A549 (cell line): ENCODE measurements around the gene PITPNM1. TPM values are rescaled to one million over a fixed set of nuclear protein-coding genes. Genes with fewer than 3 reads are reported as not detected.
A peak's percentile ranks its signal among the peaks of the same experiment; 100 is the strongest.

Source experiments
- ATAC-seq, 2 experiments: fragments of 200-7000 bp in 1 of 2; fragments of >200 bp in 1 of 2; cut with Nextera tagmentation in 1 of 2; cut with Tn5 transposase in 1 of 2; 3 replicates each; pipeline versions ENCODE4 v1.8.0 to v1.9.1; 2018 to 2020; ENCODE audit warnings: mild to moderate bottlenecking in 1 of 2, moderate library complexity in 1 of 2
- CTCF ChIA-PET: fragments of 300-600 bp; sonication (Branson Sonifier 250); formaldehyde crosslinking; extraction: SDS; loops from one replicate; lab custom pipeline; 2021; ENCODE audit warnings: antibody characterized with exemption, inconsistent platforms; lab: Yijun Ruan, JAX
- POLR2A ChIA-PET: fragments of 350-600 bp; formaldehyde crosslinking; extraction: SDS; loops from one replicate; lab custom pipeline; 2021; ENCODE audit warnings: antibody characterized with exemption, inconsistent platforms; lab: Yijun Ruan, JAX
- DNase-seq, 2 experiments: peaks; one replicate each; pipeline versions ENCODE4 v3.0.0 to v3.0.0-alpha.2; 2011 to 2016; ENCODE audit warnings: low read depth in 1 of 2, low spot score in 1 of 2
- FAIRE-seq: peaks from 2 replicates; lab custom pipeline; 2011; peaks lifted over from hg19 to GRCh38; lab: Jason Lieb, UNC
- H3K27ac ChIP-seq, 2 experiments: fragments of >200 bp; sonication (Bioruptor Twin); formaldehyde crosslinking; 3 replicates each; pipeline ENCODE4 v1.5.1; 2016 to 2017
- H3K4me1 ChIP-seq: fragments of >200 bp; sonication (Bioruptor Twin); formaldehyde crosslinking; 3 replicates; pipeline ENCODE4 v1.6.1; 2016
- H3K4me2 ChIP-seq: fragments of >200 bp; sonication (Bioruptor Twin); formaldehyde crosslinking; 3 replicates; pipeline ENCODE4 v1.6.1; 2016
- H3K4me3 ChIP-seq: fragments of >200 bp; sonication (Bioruptor Twin); formaldehyde crosslinking; 3 replicates; pipeline ENCODE4 v1.5.1; 2016
- H3K9me3 ChIP-seq: fragments of >200 bp; sonication (Bioruptor Twin); formaldehyde crosslinking; 3 replicates; pipeline ENCODE4 v1.6.1; 2016
- CTCF ChIP-seq: fragments of >200 bp; sonication (Bioruptor Twin); formaldehyde crosslinking; IDR thresholded peaks from 3 replicates; pipeline ENCODE4 v1.5.1; 2016
- ESRRA ChIP-seq: fragments of 150-350 bp; IDR thresholded peaks from 2 replicates; pipeline ENCODE4 v1.6.1; 2014; ENCODE audit warnings: mild to moderate bottlenecking, low read length, borderline replicate concordance
- HEYL ChIP-seq: fragments of 250-450 bp; sonication (Bioruptor Pico); IDR thresholded peaks from 2 replicates; pipeline ENCODE4 v1.8.0; 2021; ENCODE audit warnings: mild to moderate bottlenecking, moderate library complexity
- HOXB13 ChIP-seq: fragments of 250-450 bp; sonication (Bioruptor Pico); IDR thresholded peaks from 2 replicates; pipeline ENCODE4 v1.5.0; 2020; ENCODE audit warnings: low read depth, mild to moderate bottlenecking, moderate library complexity
- MAZ ChIP-seq: fragments of 150-350 bp; IDR thresholded peaks from 2 replicates; pipeline ENCODE4 v1.6.1; 2014; ENCODE audit warnings: antibody characterized with exemption, low read depth, low read length, borderline replicate concordance
- NFE2L2 ChIP-seq: fragments of 150-350 bp; conservative IDR thresholded peaks from 2 replicates; pipeline ENCODE4 v1.6.1; 2014; ENCODE audit warnings: low read length
- POLR2AphosphoS2 ChIP-seq: conservative IDR thresholded peaks from 2 replicates; pipeline ENCODE4 v1.6.1; 2012; ENCODE audit warnings: low read length, improper control_type of control experiment, inconsistent platforms
- SREBF2 ChIP-seq: fragments of 450-650 bp; IDR thresholded peaks from 2 replicates; pipeline ENCODE4 v1.6.1; 2014; ENCODE audit warnings: mild to moderate bottlenecking, moderate library complexity
- ZSCAN20 ChIP-seq: fragments of 250-450 bp; sonication (Bioruptor Pico); IDR thresholded peaks from 2 replicates; pipeline ENCODE4 v1.8.0; 2022; ENCODE audit warnings: mild to moderate bottlenecking, moderate library complexity
- WGBS: methylation state at CpG from one replicate; pipeline ENCODE4 v1.1.6; 2017; ENCODE audit errors: missing lambda C conversion rate; 5-methylcytosine and 5-hydroxymethylcytosine counted together
- polyA plus RNA-seq, 4 experiments: library from polyadenylated mRNA; depleted of rRNA in 3 of 4; stranded (reverse); fragments of >200 nt; fragmentation: RNase III in 1 of 4; extraction: RNeasy Plus Mini Kit Qiagen cat#74134 plus additional on column Dnase treatment in 1 of 4; gene quantifications; 2 replicates in 3 of 4; 3 replicates in 1 of 4; pipeline ENCODE4 v1.2.3, GENCODE V29; 2011 to 2017
- TF ChIP-seq, protein P1 (sequence below): fragments of 150-350 bp; IDR thresholded peaks from 2 replicates; pipeline ENCODE4 v1.6.1; 2014; ENCODE audit warnings: low read depth, mild to moderate bottlenecking, low read length
- TF ChIP-seq, protein P2 (sequence below): fragments of >200 bp; sonication (Bioruptor Twin); formaldehyde crosslinking; IDR thresholded peaks from 3 replicates; pipeline ENCODE4 v1.6.1; 2016

PITPNM1 gene
- polyA plus RNA-seq, 2 of the 4 experiments (the other 2 are of a cell fraction) = 14.2 to 42.0 TPM

DNA sequence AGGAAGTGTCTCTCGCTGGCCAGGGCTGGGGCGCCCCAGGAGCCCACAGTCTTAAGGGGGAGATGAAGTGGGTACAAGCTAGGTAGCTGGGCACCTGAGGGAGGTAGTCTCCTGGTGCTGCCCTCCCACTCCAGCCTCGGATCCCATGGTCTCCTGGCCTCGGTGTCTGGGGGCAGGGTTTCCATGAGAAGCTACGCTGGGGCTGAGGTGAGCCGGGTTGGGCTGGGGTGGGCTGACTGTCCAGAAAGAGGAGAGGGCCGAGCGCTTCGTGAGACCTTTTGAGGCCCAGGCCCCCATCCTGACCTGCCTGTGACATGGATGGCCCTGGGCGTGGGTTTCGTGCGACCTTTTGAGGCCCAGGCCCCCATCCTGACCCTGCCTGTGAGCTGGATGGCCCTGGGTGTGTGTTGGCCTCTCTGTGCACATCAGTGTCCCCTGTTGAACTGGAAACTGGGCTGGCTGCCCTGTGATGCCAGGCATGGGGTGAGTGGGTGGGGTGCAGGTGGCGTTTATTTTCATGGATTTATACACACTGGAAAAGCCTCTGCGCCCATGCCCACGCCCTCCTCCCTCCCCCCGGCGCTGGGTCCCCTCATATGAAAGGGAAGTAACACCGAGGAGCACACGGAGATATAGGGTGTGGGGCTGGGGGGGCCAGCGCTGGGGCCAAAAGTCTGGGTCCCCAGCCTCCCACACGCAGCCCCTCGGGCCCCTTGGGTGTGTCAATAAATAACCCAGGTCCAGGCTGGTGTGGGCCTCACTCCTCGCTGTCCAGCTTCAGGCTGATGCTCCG, 13.7 kb downstream of the PITPNM1 start:
- DNase-seq = no peak
- no peak for FAIRE-seq
- no peak overlapping the region for H3K4me2 ChIP-seq
- no peak overlapping the region for H3K4me3 ChIP-seq
- no peak for TF ChIP-seq MAZ
- TF ChIP-seq ESRRA = no peak
- TF ChIP-seq, protein P1, sequence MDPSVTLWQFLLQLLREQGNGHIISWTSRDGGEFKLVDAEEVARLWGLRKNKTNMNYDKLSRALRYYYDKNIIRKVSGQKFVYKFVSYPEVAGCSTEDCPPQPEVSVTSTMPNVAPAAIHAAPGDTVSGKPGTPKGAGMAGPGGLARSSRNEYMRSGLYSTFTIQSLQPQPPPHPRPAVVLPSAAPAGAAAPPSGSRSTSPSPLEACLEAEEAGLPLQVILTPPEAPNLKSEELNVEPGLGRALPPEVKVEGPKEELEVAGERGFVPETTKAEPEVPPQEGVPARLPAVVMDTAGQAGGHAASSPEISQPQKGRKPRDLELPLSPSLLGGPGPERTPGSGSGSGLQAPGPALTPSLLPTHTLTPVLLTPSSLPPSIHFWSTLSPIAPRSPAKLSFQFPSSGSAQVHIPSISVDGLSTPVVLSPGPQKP = no peak
- no peak for TF ChIP-seq NFE2L2
- TF ChIP-seq, protein P2, sequence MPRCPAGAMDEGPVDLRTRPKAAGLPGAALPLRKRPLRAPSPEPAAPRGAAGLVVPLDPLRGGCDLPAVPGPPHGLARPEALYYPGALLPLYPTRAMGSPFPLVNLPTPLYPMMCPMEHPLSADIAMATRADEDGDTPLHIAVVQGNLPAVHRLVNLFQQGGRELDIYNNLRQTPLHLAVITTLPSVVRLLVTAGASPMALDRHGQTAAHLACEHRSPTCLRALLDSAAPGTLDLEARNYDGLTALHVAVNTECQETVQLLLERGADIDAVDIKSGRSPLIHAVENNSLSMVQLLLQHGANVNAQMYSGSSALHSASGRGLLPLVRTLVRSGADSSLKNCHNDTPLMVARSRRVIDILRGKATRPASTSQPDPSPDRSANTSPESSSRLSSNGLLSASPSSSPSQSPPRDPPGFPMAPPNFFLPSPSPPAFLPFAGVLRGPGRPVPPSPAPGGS = no peak
- TF ChIP-seq CTCF = no peak
- no peak for TF ChIP-seq ZSCAN20
- CTCF ChIA-PET = interaction anchor here (0.5 to 2.8 kb wide), 10 partner anchors 10 to 580 kb away, joined by 3 to 10 read pairs (median 3); partner anchors contain the start of genes GSTP1, PPP1CA and TMEM134
- ATAC-seq = no peak
- 87% methylated on average over 18 of the region's 24 CpGs for WGBS
- no peak overlapping the region for H3K27ac ChIP-seq
- POLR2A ChIA-PET = interaction anchor here (1.3 kb wide), 1 partner anchor 9 kb away, joined by 5 read pairs; the partner anchor contains the start of gene AIP
- H3K4me1 ChIP-seq = no peaks in the 10 kb centered on the region
- H3K9me3 ChIP-seq = no peaks in the 10 kb centered on the region

DNA sequence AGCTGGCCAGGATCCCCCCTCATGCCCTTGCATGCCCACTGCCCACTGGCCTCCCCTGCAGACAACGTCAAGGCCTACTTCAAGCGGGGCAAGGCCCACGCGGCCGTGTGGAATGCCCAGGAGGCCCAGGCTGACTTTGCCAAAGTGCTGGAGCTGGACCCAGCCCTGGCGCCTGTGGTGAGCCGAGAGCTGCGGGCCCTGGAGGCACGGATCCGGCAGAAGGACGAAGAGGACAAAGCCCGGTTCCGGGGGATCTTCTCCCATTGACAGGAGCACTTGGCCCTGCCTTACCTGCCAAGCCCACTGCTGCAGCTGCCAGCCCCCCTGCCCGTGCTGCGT, 14.5 kb downstream of the PITPNM1 start:
- H3K4me2 ChIP-seq = no peak overlapping the region
- WGBS = 89% methylated on average over 10 of the region's 15 CpGs
- ChIA-PET CTCF (interaction anchor here (1.0 to 2.8 kb wide), 4 partner anchors 52 to 145 kb away, joined by 3 to 10 read pairs (median 4); partner anchors contain the start of gene PPP1CA), POLR2A (interaction anchor here (1.3 kb wide), 1 partner anchor 8 kb away, joined by 5 read pairs; the partner anchor contains the start of gene AIP)
- H3K27ac ChIP-seq = no peak overlapping the region
- no peak overlapping the region for H3K4me3 ChIP-seq
- no peaks in the 10 kb centered on the region for H3K9me3 ChIP-seq
- peak in 1 of 2 experiments; percentile 3; a peak in 4 of 6 replicates for ATAC-seq
- no peaks in the 10 kb centered on the region for H3K4me1 ChIP-seq
- no peak for FAIRE-seq
- TF ChIP-seq POLR2AphosphoS2 (0 out of 2 replicates have a peak, but pooled peaks have one; percentile 14), HEYL (no peak)
- no peak for DNase-seq

DNA sequence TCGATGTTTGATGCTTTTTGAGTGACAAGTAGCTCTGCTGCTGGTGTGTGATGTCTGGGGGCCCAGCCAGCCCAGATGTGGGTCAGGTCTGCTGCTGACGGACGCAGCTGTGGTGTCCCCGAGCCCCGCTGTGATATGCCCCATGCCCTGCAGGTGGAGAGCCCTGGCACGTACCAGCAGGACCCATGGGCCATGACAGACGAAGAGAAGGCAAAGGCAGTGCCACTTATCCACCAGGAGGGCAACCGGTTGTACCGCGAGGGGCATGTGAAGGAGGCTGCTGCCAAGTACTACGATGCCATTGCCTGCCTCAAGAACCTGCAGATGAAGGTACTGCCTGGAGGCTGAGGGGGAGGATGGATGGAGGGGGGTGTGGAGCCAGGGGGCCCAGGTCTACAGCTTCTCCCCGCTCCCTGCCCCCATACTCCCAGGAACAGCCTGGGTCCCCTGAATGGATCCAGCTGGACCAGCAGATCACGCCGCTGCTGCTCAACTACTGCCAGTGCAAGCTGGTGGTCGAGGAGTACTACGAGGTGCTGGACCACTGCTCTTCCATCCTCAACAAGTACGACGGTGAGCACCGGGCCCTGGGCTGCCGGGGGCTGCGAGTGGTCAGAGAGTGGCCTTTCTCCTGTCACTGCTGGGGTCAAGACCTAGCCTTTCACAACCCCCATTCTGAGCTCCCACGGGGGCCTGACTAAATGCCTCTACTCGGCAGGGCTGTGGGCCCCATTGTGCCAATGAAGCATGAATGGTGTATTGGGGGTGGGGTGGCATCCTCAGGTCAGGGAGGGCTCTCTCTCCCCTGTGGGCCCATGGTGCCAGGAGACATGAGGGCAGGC, 15.1 kb downstream of the PITPNM1 start:
- WGBS = 90% methylated on average over 21 of the region's 23 CpGs
- Histone ChIP-seq H3K4me3 (no peak overlapping the region), H3K27ac (no peak overlapping the region), H3K9me3 (no peaks in the 10 kb centered on the region), H3K4me1 (no peaks in the 10 kb centered on the region), H3K4me2 (no peak overlapping the region)
- ATAC-seq (peak; percentile 25 to 40; a peak in 5 of 6 replicates), DNase-seq (no peak), FAIRE-seq (no peak)
- CTCF ChIA-PET = interaction anchor here (1.0 to 2.6 kb wide), 3 partner anchors 51 to 139 kb away, joined by 3 to 7 read pairs (median 4); no protein-coding TSS in a partner anchor
- no peak for TF ChIP-seq SREBF2
- TF ChIP-seq POLR2AphosphoS2 = peak; percentile 59; the same call in 1 of the 2 replicates
- TF ChIP-seq HOXB13 (CRISPR knock-in tag) = no peak
- POLR2A ChIA-PET = no interaction called here
